GM18498 (cell line): ENCODE results near the gene CEP55.
A peak's percentile ranks its signal among the peaks of the same experiment; 100 is the strongest.

ENCODE experiments used
- ATAC-seq: cut with Tn5 transposase; IDR thresholded peaks from one replicate; pipeline ENCODE4 v1.9.1; 2021; ENCODE audit warnings: mild to moderate bottlenecking, moderate library complexity; ENCODE audit not compliant: unreplicated experiment

The CEP55 gene

DNA sequence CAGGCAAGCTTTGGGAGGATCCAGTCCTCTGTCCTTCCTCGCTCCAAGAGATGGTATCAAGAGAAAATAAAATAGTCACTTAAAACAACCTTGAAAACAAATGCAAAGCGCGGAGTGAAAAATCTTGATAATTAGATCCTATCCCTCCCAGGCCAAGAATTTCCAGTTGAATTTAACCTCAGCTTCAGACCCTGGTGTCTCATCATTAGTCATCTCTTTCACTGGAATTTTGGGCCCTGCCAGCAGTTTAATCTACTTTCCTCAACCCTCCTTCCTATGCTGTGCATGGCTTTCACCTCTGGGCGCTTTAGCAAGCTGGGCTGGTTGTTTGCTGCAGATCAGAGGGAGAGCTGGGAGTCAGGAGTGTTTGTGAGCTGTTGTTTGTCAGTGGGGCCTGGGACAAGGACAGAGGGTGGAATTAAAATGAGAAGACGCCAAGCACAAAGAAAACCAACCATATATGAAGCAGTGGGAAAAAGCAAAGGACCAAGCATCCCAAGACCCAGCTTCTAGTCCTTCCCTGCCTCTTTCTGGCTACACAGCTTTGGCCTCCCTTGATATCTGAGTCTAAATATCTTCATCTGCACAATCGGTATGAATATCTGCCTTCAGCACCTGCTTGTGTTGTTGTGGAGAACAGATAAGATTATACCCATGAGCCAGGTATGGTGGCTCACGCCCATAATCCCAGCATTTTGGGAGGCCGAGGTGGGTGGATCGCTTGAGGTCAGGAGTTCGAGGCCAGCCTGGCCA lies 27.8 kb upstream of the CEP55 start:
- ATAC-seq, result no peak

DNA sequence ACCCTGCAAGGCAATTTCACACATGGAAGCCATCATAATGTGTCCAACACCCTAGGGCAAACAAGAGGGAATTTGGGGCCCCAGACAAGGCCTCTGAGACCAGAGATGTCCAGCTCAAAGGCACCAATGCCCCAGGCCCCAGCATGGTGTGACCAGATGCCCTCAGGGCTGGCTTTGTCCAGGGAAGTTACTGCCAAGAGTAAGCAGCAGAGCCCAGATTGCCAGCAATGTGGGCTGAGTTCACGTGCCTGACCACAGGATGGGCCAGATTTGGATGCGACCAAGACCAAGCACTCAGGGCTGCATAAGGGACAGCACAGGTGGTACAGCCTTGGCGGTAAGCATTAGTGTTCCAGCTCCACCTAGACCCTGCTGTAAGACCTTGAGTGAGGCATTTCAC lies 27.0 kb upstream of the CEP55 start:
- ATAC-seq, result no peak

DNA sequence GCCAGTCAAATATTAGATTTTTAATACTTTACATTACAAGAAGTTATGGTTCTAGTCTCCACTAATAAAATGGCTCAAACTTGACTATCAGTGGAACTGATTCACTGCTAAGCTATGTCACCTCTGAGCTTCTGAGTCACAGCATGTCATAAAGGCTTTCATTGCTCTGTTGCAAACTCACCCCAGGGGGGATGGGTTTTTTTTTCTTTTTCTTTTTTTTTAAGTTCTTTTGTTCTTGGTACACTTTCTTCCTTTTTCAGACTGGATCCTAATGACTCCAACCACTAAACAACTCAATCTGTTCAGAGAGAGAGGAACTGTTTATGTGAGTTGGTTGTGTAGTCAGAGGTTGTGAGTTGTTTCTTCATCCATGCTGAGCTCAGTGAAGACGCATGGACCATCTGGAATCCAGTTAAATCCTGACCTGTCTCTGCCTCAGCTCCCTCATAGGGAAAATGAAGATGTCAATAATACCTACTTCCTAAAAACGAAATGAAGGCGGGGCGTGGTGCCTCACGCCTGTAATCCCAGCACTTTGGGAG lies 25.2 kb upstream of the CEP55 start:
- no peak for ATAC-seq

DNA sequence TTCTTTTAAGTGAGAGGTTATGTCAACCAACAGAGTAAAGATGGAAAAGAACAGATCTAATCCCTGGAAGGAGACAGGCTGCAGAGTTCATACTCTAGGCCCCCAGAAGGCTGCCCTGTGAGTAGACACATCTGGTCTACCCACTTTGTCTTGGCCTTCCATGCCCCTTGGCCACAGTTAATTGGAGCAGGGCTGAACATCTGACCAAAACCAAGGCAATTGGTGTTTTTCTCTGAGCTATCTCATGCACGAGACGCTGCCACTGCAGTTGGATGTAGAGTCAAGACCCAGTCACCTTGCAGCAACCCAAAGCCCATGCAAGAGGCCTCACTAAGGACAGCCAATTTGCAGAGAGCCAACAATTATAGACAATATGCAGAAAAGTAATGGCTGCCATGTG lies 23.3 kb upstream of the CEP55 start:
- no peak for ATAC-seq

GRCh38 chr10:93473804-93474472 lies 22.5 kb upstream of the CEP55 start:
- ATAC-seq, result no peak

DNA sequence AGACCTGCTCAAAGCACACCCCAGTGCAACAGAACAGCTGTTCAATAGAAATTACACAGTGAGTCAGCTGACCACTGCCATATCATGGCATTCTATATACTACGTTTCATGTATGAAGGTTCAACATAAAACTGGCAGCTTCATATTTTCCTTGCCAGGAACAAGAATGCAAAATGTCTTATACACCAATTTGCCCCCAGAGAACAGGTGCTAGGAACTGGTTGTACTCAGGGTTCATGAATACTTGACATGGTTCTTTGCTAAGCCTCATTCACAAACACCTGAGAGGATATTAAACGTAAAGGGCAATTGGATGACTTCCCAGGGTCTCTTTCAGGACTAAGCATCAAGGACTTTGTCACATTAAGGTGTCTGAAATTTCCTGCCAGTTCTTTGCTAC lies 21.2 kb upstream of the CEP55 start:
- no peak for ATAC-seq

DNA sequence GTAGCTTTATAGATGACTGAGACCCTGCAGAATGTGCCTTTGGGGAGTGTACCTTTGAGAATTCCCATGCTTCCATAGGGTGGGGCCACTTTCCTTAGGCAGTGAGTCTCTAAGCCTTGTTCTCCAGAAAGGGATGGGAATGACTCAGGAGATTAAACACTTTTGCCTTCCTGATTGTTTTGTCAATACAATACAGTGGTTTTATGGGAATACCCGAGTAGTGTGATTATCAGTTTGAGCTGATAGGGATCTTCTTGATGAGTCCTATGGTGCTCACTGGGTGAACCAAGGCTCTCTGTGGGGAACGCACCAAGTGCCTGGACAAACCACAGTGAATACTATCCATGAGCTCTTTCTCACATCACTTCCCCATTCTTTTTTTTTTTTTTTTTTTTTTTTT lies 20.5 kb upstream of the CEP55 start:
- no peak for ATAC-seq

GRCh38 chr10:93476756-93477155 lies 19.7 kb upstream of the CEP55 start:
- no peak for ATAC-seq

- ATAC-seq, result no peak
These were observed 17.5 kb upstream of the CEP55 start for GRCh38 chr10:93478873-93479272.

DNA sequence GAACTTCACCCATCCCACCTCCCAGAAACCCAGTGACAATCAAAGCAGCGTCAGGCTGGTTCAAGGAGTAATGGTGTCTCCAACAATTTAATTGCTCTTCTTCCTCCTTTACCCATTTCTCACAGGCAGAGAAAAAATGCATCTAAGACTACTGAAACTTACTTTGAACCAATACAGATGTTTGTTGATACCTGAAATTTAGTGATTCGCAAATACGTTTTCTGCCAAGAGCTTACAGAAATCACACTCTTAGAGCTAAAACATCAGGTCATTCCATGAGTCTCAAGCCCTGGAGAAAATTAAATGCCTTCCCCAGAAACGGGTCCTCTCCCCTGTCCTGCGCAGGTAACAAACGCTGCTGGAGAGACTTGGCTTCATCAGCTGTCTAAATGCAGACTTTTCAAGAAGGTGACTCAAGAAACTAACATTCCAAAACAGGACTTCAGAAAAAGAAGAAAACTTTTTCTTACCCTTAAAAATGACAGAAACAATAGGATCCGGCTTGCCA lies 14.7 kb upstream of the CEP55 start:
- ATAC-seq, result no peak

DNA sequence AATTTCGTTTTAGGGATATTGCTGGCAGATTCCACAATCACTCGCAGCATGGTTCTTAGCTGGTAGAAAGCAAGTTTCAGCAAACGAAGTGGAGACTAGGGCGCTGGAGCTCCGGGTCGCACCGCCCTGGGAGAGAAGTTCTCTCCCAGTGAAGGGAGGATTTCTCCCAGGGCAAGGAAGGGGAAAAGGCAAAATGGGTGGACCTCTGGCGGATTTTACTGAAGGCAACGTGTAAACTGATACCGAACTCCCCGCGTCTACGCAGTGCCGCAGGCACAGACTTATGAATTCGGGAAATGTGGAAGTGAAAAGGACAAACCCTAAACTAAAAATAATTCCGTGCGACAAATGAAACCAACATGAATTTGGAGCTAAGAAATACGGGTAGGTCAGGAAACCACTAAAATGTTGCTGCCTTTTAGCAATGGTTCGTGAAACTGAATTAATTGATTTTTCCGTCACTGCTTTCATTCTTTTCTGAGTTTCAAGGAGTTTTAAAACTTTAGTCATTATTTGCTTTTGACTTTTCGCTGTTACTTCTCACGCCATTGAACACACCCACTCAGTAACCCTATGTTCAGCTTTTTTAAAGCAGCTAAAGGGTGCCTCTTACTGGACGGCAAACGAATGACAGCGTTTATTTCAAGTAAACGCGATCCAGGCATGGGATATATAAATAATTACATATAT lies 14.1 kb upstream of the CEP55 start, which contains the start of gene MYOF:
Gene MYOF, minus strand, starts transcription at position 190 of the 690 bp plus-strand sequence. Its CDS starts 140 bp downstream, at position 50.
- peak; percentile 78 for ATAC-seq

- ATAC-seq, result no peak
These were observed 10.7 kb upstream of the CEP55 start for GRCh38 chr10:93485690-93486089.

DNA sequence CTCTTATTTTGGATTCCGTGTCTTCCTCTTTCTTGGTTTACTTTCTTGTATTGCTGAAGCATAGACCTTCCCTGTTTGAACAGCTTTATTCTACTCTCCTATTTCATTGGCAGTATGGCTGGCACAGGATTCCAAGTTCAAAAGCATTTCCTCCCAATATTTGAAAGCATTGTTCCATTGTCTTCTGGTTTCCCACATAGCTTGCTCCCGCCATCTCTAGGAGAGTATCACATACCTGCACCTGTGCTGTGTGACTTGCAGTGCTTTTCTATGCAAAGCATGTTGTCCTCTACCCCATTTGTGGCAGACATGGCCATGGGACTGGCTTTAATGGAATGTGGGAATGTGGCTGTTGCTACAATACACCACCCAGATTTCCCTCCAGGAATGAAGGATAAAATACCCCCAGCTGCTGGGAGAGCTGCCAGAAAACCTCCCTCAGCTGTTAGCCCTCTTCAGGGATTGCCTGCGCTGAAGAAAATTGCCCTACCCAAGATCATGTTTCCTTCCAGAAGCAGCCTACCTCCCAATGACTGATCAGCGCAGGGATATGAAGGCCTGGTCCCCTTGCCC lies 7.4 kb upstream of the CEP55 start:
- ATAC-seq, result no peak

- no peak for ATAC-seq
These were observed 4.8 kb upstream of the CEP55 start for GRCh38 chr10:93491602-93492121.

GRCh38 chr10:93493162-93493561 lies 3.2 kb upstream of the CEP55 start:
- no peak for ATAC-seq

- no peak for ATAC-seq
These were observed 1.9 kb upstream of the CEP55 start for GRCh38 chr10:93494494-93494893.

GRCh38 chr10:93495654-93496321 lies 624 bp upstream of the CEP55 start:
- peak; percentile 24 for ATAC-seq

DNA sequence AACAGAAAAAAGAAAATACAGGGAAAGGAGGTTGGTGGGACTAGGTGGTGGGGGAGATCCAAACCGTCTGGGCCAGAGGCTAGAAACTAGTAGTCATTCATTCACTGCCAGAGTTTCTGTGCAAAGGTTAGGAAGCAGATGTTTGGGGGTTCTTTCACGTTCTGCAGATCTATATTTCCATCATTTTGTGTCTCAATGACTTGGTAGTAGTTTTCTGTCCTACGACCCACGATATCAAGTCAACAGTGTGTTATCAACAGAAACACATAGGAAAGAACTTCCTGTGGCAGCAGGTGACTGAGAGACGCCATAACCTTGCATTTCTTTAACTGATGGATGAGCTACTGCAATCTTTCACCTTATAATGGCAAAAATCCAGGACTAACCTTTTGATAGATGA lies 1.8 kb downstream of the CEP55 start:
- ATAC-seq, result no peak

DNA sequence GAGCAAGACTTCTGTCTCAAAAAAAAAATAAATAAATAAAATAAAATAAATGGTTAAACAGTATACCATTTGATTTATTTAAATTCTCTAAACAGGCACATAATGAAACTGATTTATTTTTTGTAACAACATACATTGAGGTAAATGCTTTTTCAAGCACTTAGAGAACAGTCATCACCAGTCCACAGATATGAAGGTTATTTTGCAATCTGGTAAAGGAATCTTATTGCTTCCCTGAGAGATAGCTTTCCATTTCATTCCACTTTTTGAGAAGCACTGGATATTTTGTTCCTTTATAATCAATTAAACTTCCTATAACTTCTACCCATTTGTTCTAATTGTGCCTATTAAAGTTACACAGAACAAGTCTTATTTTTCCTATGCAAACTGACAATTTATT lies 5.2 kb downstream of the CEP55 start:
- ATAC-seq, result no peak

GRCh38 chr10:93503075-93503474 lies 6.7 kb downstream of the CEP55 start:
- ATAC-seq, result peak; percentile 89
